K562 (cell line): Measurements from ENCODE around the gene CLEC3B. TPM values are rescaled to one million over a fixed set of nuclear protein-coding genes. Genes with fewer than 3 reads are reported as not detected.

Experiments
- ATAC-seq: fragments of 200-7000 bp; cut with Tn5 transposase; 3 replicates; pipeline ENCODE4 v1.9.1; 2020; ENCODE audit warnings: moderate library complexity
- BruUV-seq: library from RNA; stranded (reverse); fragments of 400-500 nt; replicated peaks from 2 replicates; lab custom pipeline; 2021; lab: Mats Ljungman, UMichigan
- CTCF ChIA-PET: fragments of 300-600 bp; formaldehyde crosslinking; extraction: SDS; loops from one replicate; lab custom pipeline; 2021; ENCODE audit warnings: low intra/inter-chr PET ratio; lab: Yijun Ruan, JAX
- POLR2A ChIA-PET: fragments of 300-600, 350-650 bp; sonication (Branson Sonifier 250); formaldehyde crosslinking; extraction: SDS; loops from one replicate; lab custom pipeline; 2021; ENCODE audit warnings: antibody characterized with exemption, inconsistent platforms; lab: Yijun Ruan, JAX
- DNase-seq, 4 experiments: peaks; one replicate each; pipeline versions ENCODE4 v3.0.0 to v3.0.0-alpha.2; 2011 to 2018; ENCODE audit warnings: low spot score in 3 of 4, mixed read lengths in 3 of 4; ENCODE audit errors: extremely low read depth in 1 of 4
- FAIRE-seq: peaks from 2 replicates; lab custom pipeline; 2011; peaks lifted over from hg19 to GRCh38; lab: Jason Lieb, UNC
- H2AFZ ChIP-seq: 2 replicates; pipeline ENCODE4 v1.6.0; 2011; ENCODE audit warnings: low read depth, low read length, control low read depth, inconsistent platforms
- H3K27ac ChIP-seq: fragments of 200-600 bp; 3 replicates; pipeline ENCODE4 v1.8.0; 2011; ENCODE audit warnings: low read depth, mild to moderate bottlenecking, control low read depth, inconsistent platforms, low read length, moderate library complexity, mixed read lengths; ENCODE audit errors: extremely low read depth
- H3K27me3 ChIP-seq, 2 experiments: fragments of 300-600 bp in 1 of 2; 2 replicates in 1 of 2; 3 replicates in 1 of 2; pipeline versions ENCODE4 v1.6.0 to v1.8.0; 2011; ENCODE audit warnings: inconsistent platforms in 2 of 2, low read length in 2 of 2, mild to moderate bottlenecking in 1 of 2, mixed read lengths in 1 of 2, moderate library complexity in 1 of 2; ENCODE audit not compliant: control insufficient read depth in 2 of 2, insufficient read depth in 2 of 2
- H3K36me3 ChIP-seq: fragments of 300-600 bp; 3 replicates; pipeline ENCODE4 v1.8.0; 2011; ENCODE audit warnings: mild to moderate bottlenecking, low read length, inconsistent platforms; ENCODE audit not compliant: control insufficient read depth, insufficient read depth
- H3K4me1 ChIP-seq, 2 experiments: fragments of 200-600 bp in 1 of 2; replicated peaks in 1 of 2; 2 replicates in 1 of 2; 3 replicates in 1 of 2; pipeline versions ENCODE4 v1.5.1 to v1.8.0; 2011; ENCODE audit warnings: inconsistent platforms in 2 of 2, low read length in 2 of 2, mild to moderate bottlenecking in 1 of 2, mixed read lengths in 1 of 2, moderate library complexity in 1 of 2; ENCODE audit not compliant: control insufficient read depth in 2 of 2, insufficient read depth in 2 of 2
- H3K4me2 ChIP-seq: 2 replicates; pipeline ENCODE4 v1.6.1; 2011; ENCODE audit warnings: low read length, control low read depth, inconsistent platforms, mixed read lengths; ENCODE audit not compliant: insufficient read depth
- H3K4me3 ChIP-seq: fragments of 200-600 bp; sonication (generic), shearing (Covaris generic); 2 replicates; pipeline ENCODE4 v1.5.1; 2016; ENCODE audit warnings: control low read depth, inconsistent platforms
- H3K79me2 ChIP-seq: fragments of 200-600 bp; 3 replicates; pipeline ENCODE4 v1.8.0; 2011; ENCODE audit warnings: low read length, inconsistent platforms; ENCODE audit not compliant: control insufficient read depth, insufficient read depth
- H3K9ac ChIP-seq, 2 experiments: 2 replicates each; pipeline versions ENCODE4 v1.6.0 to v1.6.1; 2011; ENCODE audit warnings: low read depth in 2 of 2, low read length in 2 of 2, control low read depth in 1 of 2, inconsistent platforms in 1 of 2, mild to moderate bottlenecking in 1 of 2, mixed read lengths in 1 of 2; ENCODE audit not compliant: insufficient read depth in 1 of 2
- H3K9me1 ChIP-seq: one replicate; pipeline ENCODE4 v1.6.0; 2011; ENCODE audit warnings: inconsistent platforms, mild to moderate bottlenecking, low read length, moderate library complexity; ENCODE audit not compliant: control insufficient read depth, insufficient read depth
- H3K9me3 ChIP-seq: replicated peaks from 2 replicates; pipeline ENCODE4 v1.5.1; 2011; ENCODE audit warnings: low read depth, low read length, inconsistent platforms; ENCODE audit not compliant: control insufficient read depth, insufficient read depth
- H4K20me1 ChIP-seq: replicated peaks from 2 replicates; pipeline ENCODE4 v1.6.1; 2011; ENCODE audit warnings: low read length, inconsistent platforms, mixed read lengths; ENCODE audit not compliant: control insufficient read depth, insufficient read depth
- CBFA2T2 ChIP-seq: fragments of 450-650 bp; conservative IDR thresholded peaks from 2 replicates; pipeline ENCODE4 v1.6.1; 2017; ENCODE audit warnings: mild to moderate bottlenecking
- CBFA2T3 ChIP-seq: fragments of 450-650 bp; IDR thresholded peaks from 2 replicates; pipeline ENCODE4 v1.6.1; 2017
- FOXJ2 ChIP-seq: fragments of 200-800 bp; sonication (Bioruptor generic); IDR thresholded peaks from 2 replicates; pipeline ENCODE4 v1.6.1; 2016; ENCODE audit warnings: missing genetic modification characterization, missing compliant biosample characterization
- RFX5 ChIP-seq: IDR thresholded peaks from 2 replicates; pipeline ENCODE4 v1.6.1; 2011; ENCODE audit warnings: low read depth, mild to moderate bottlenecking, improper control_type of control experiment, low read length
- TOE1 ChIP-seq, 2 experiments: fragments of 450-650 bp in 1 of 2; sonication (generic) in 1 of 2; formaldehyde crosslinking in 1 of 2; IDR thresholded peaks; 2 replicates each; pipeline versions ENCODE4 v1.7.1 to v1.8.0; 2016 to 2022; ENCODE audit warnings: borderline replicate concordance in 2 of 2, mild to moderate bottlenecking in 2 of 2, antibody characterized with exemption in 1 of 2, inconsistent platforms in 1 of 2, low read depth in 1 of 2, missing genetic modification reagents in 1 of 2, moderate library complexity in 1 of 2
- ZNF316 ChIP-seq: fragments of 450-650 bp; IDR thresholded peaks from 2 replicates; pipeline ENCODE4 v1.6.1; 2016
- WGBS: fragments of 100-300 bp; shearing (Covaris generic); methylation state at CpG from one replicate; pipeline ENCODE4 v1.1.6; 2016; ENCODE audit warnings: low coverage, mixed read lengths; ENCODE audit not compliant: insufficient coverage; ENCODE audit errors: missing lambda C conversion rate; 5-methylcytosine and 5-hydroxymethylcytosine counted together
- in situ Hi-C: fragments of 300-500 bp; cut with MboI; formaldehyde crosslinking; loops from 4 replicates; pipeline ENCODE4 v1.15.0; 2018; ENCODE audit warnings: inconsistent platforms, mixed read lengths
- intact Hi-C: fragments of 100-400 bp; cut with micrococcal nuclease; formaldehyde crosslinking; loops from 2 replicates; pipeline ENCODE4 v1.14.2; 2022
- polyA plus RNA-seq, 8 experiments: library from polyadenylated mRNA; depleted of rRNA in 4 of 8; stranded (reverse) in 5 of 8; unstranded in 3 of 8; fragments of >200 nt; fragmentation: Nextera tagmentation in 2 of 8; fragmentation: Illumina TruSeq in 1 of 8; extraction: Ambion mirVana in 2 of 8; extraction: Trizol in 1 of 8; gene quantifications; 2 replicates each; pipeline versions ENCODE4 v1.2.1 to v1.2.3, GENCODE V29; 2011 to 2014; ENCODE audit warnings: inconsistent platforms in 1 of 8, missing spikeins in 1 of 8
- total RNA-seq, 7 experiments: library from RNA; depleted of rRNA in 6 of 7; stranded (reverse); fragments of >200 nt in 6 of 7; fragmentation: Illumina TruSeq in 2 of 7; extraction: Trizol in 2 of 7; gene quantifications; 2 replicates each; pipeline versions ENCODE4 v1.2.1 to v1.2.3, GENCODE V29; 2011 to 2021; ENCODE audit warnings: low replicate concordance in 1 of 7
- TF ChIP-seq, protein P1 (sequence below): fragments of 450-650 bp; formaldehyde crosslinking; IDR thresholded peaks from 2 replicates; pipeline ENCODE4 v1.4.0; 2022; ENCODE audit warnings: mild to moderate bottlenecking, moderate library complexity
- TF ChIP-seq, protein P2 (sequence below): fragments of 450-650 bp; formaldehyde crosslinking; IDR thresholded peaks from 2 replicates; pipeline ENCODE4 v1.4.0; 2020; ENCODE audit warnings: mild to moderate bottlenecking, mixed read lengths
- TF ChIP-seq, protein P3 (sequence below): sonication (generic); formaldehyde crosslinking; IDR thresholded peaks from 2 replicates; pipeline ENCODE4 v1.9.0; 2022; ENCODE audit warnings: mild to moderate bottlenecking, missing genetic modification reagents

Gene CLEC3B
- total and polyA plus RNA-seq, 9 of the 15 experiments (the other 6 are each of a cell fraction or from before 2014, with no cell fraction given) = not detected

DNA sequence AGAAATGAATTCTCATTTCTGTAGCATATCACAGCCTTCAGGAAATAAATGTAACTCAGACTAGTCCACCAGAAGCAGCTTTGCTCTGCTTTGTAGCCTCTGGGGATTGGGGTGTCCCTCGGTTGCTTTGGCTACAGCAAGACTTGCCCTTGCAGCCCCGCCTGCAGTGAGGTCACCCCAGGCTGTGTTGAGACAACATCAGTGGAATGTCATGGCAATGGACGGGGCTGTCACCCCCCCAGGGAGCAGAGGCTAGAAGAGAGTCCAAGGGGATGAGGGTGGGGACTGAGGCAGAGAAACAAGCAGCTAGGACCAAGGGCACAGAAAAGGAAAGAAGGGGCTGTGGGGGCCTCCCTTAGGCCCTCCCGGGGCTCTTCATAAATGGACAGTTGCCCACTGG, 854 bp downstream of the CLEC3B start (continued):
- peak; percentile 99 for TF ChIP-seq FOXJ2 (tag)
- TF ChIP-seq, all 486 proteins: peak for 4

DNA sequence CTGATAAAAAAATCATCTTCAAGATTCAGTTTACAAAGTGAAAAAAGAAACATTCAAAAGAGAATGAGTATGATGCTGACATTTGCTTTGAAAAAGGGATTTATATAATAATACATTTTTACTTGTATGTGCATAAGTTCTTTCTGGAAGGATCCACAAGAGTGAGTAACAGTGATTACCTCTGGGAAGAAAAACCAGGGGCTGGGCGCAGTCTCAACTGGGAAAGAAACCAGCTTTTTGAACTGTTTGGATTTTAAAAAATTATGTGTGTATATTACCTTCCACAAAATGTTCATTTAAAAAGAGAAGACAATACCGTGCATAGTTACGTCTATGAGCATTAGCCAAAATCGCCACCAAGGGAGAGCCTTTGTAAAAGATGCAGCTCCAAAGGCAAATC, 1.3 kb downstream of the CLEC3B start:
- Histone ChIP-seq H4K20me1 (0 out of 2 replicates have a peak, but pooled peaks cover 5% of the 10 kb centered on the region), H3K4me2 (no peak overlapping the region), H3K79me2 (no peaks in the 10 kb centered on the region), H3K27me3 (peaks cover 6 to 31% of the 10 kb centered on the region in 2 experiments; a peak in 3 of 5 replicates), H3K4me3 (no peak overlapping the region), H3K4me1 (peaks cover 4% of the 10 kb centered on the region in 2 experiments; a peak in 3 of 5 replicates), H3K9me3 (no peaks in the 10 kb centered on the region), H2AFZ (no peak overlapping the region), H3K27ac (no peak overlapping the region), H3K9ac (no peak overlapping the region), H3K36me3 (no peaks in the 10 kb centered on the region), H3K9me1 (no peaks in the 10 kb centered on the region)
- POLR2A ChIA-PET = interaction anchor here (2.0 kb wide), 1 partner anchor 10 kb away, joined by 7 read pairs; no protein-coding TSS in a partner anchor
- FAIRE-seq (no peak), ATAC-seq (no peak), DNase-seq (no peak)
- no peak for TF ChIP-seq RFX5
- TF ChIP-seq ZNF316 = no peak
- in situ Hi-C loops = loop anchor here (25.0 kb wide), 1 partner anchor 1385 kb away; the partner anchor contains the start of genes CCR5AS and CCRL2
- no TSS peak for BruUV-seq
- 25% methylated on average over 4 of the region's 4 CpGs for WGBS
- CTCF ChIA-PET = no interaction called here
- intact Hi-C loops = no loop called here

DNA sequence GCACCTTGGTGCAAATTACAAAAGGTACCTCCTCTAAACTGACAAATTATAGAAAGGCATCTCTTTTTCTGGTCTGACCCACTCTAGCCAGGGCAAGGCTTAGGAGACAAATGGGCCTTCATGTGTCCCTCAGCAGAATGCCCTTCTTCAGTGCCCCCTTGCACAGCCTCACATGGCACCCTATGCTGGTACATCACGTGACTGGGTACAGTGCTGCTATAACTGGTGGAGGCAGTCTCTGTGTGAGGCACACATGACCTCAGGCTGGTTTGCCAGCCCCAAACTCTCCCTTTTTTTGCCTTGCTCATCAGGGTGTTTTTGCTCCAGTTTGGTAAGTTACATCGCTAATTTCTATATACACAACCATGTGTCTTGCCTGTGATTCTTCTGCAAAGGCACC, 3.1 kb downstream of the CLEC3B start:
- Histone ChIP-seq H3K9me1 (no peaks in the 10 kb centered on the region), H3K4me3 (no peak overlapping the region), H3K4me2 (no peak overlapping the region), H3K9me3 (no peaks in the 10 kb centered on the region), H4K20me1 (0 out of 2 replicates have a peak, but pooled peaks cover 5% of the 10 kb centered on the region), H3K4me1 (peaks cover 0 to 4% of the 10 kb centered on the region in 2 experiments; a peak in 3 of 5 replicates), H3K79me2 (no peaks in the 10 kb centered on the region), H2AFZ (no peak overlapping the region), H3K27ac (no peak overlapping the region), H3K36me3 (no peaks in the 10 kb centered on the region), H3K27me3 (peaks cover 7 to 45% of the 10 kb centered on the region in 2 experiments; a peak in 4 of 5 replicates), H3K9ac (no peak overlapping the region)
- no peak for FAIRE-seq
- in situ Hi-C loops (loop anchor here (25.0 kb wide), 1 partner anchor 1383 kb away; the partner anchor contains the start of genes CCR5AS and CCRL2), intact Hi-C loops (no loop called here)
- 11% methylated on average over 2 of the region's 2 CpGs for WGBS
- no TSS peak for BruUV-seq
- ATAC-seq = no peak
- CTCF ChIA-PET = no interaction called here
- POLR2A ChIA-PET = interaction anchor here (0.6 to 1.1 kb wide), 4 partner anchors 8 to 582 kb away, joined by 3 to 5 read pairs (median 3); no protein-coding TSS in a partner anchor
- no peak for DNase-seq
- TF ChIP-seq, protein P1, sequence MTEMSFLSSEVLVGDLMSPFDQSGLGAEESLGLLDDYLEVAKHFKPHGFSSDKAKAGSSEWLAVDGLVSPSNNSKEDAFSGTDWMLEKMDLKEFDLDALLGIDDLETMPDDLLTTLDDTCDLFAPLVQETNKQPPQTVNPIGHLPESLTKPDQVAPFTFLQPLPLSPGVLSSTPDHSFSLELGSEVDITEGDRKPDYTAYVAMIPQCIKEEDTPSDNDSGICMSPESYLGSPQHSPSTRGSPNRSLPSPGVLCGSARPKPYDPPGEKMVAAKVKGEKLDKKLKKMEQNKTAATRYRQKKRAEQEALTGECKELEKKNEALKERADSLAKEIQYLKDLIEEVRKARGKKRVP (CRISPR knock-in tag) = no peak
- TF ChIP-seq CBFA2T2 = no peak
- TF ChIP-seq, protein P2, sequence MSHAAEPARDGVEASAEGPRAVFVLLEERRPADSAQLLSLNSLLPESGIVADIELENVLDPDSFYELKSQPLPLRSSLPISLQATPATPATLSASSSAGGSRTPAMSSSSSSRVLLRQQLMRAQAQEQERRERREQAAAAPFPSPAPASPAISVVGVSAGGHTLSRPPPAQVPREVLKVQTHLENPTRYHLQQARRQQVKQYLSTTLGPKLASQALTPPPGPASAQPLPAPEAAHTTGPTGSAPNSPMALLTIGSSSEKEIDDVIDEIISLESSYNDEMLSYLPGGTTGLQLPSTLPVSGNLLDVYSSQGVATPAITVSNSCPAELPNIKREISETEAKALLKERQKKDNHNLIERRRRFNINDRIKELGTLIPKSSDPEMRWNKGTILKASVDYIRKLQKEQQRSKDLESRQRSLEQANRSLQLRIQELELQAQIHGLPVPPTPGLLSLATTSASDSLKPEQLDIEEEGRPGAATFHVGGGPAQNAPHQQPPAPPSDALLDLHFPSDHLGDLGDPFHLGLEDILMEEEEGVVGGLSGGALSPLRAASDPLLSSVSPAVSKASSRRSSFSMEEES = peak; percentile 89
- 0 out of 2 replicates have a peak, but pooled peaks have one; percentile 23 for TF ChIP-seq TOE1 (IDR thresholded peaks at IDR 0.05; ENCODE audit: borderline replicate concordance)
- no peak for TF ChIP-seq TOE1 (CRISPR knock-in tag; IDR thresholded peaks at IDR 0.05; ENCODE audit: borderline replicate concordance, low read depth)
- TF ChIP-seq, protein P3, sequence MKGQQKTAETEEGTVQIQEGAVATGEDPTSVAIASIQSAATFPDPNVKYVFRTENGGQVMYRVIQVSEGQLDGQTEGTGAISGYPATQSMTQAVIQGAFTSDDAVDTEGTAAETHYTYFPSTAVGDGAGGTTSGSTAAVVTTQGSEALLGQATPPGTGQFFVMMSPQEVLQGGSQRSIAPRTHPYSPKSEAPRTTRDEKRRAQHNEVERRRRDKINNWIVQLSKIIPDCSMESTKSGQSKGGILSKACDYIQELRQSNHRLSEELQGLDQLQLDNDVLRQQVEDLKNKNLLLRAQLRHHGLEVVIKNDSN (CRISPR knock-in tag) = peak; percentile 55
- TF ChIP-seq CBFA2T3 = no peak
